ACHN (cell line): Measurements from ENCODE around the gene TRIM32.

ENCODE experiments used
- DNase-seq: peaks from one replicate; pipeline ENCODE4 v3.0.0-alpha.2; 2015
- in situ Hi-C: cut with HindIII; loops from 2 replicates; pipeline ENCODE4 v1.10.0; 2017; ENCODE audit warnings: low sequenced_read_pairs, low pct_ligation_motif_present, low pct_unique_long_range_greater_than_20kb

TRIM32 gene

GRCh38 chr9:116700882-116701865 lies 14.1 kb downstream of the TRIM32 start:
- in situ Hi-C loops: no loop called here
- DNase-seq: no peak

DNA sequence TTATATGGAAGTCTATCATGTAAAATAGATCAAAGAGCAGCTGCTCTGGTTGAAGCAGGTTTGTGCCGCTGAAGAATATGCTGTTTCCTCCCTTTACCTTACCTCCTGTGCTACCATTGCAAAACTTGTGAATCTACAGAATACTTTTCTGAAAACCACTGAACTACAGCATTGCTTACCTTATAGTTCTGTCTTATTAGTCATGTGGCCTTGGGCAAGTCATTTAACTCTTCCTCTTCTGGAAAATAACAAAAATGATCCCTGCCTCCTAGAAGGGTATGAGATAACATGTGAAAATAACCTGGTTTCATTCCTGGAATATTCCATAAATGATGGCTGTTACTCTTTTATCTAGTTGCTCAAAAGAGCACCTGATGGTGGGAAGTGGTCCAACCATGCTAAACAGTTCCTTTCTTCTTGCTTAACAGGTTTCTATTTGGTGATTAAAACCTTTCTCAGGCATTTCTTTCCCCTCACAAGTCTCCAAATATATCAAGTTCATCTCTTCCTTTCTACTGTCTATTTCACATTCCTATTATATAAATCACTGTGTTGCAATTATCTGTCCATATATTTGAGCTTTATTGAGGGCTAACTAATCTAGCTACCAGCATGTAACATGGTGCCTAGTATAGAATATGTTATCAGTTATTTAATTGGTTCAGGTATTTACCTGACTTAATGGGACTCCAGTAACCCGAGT lies 15.0 kb downstream of the TRIM32 start:
- in situ Hi-C loops: no loop called here

DNA sequence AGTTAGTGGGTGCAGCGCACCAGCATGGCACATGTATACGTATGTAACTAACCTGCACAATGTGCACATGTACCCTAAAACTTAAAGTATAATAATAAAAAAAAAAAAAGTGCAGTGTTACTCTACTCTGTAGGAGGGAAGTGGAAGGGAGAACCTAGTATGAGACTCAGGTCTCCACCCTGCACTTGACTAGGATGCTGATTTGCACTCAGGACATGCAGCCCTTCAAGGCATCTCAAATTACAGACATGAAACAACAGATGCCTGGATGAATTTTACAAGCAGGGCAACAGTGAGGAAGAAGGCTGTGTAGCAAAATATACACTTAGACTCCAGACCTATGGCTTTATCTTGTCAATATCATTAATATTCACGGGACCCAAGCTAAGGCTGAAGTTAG lies 16.5 kb downstream of the TRIM32 start:
- in situ Hi-C loops: no loop called here
- DNase-seq: no peak

More for the DNA sequence above, 15.0 kb downstream of the TRIM32 start:
- DNase-seq: no peak

- no peak for DNase-seq
- in situ Hi-C loops: no loop called here
These were observed 17.4 kb downstream of the TRIM32 start for GRCh38 chr9:116704470-116704869.

GRCh38 chr9:116705531-116705930 lies 18.4 kb downstream of the TRIM32 start:
- in situ Hi-C loops: no loop called here
- DNase-seq: no peak

DNA sequence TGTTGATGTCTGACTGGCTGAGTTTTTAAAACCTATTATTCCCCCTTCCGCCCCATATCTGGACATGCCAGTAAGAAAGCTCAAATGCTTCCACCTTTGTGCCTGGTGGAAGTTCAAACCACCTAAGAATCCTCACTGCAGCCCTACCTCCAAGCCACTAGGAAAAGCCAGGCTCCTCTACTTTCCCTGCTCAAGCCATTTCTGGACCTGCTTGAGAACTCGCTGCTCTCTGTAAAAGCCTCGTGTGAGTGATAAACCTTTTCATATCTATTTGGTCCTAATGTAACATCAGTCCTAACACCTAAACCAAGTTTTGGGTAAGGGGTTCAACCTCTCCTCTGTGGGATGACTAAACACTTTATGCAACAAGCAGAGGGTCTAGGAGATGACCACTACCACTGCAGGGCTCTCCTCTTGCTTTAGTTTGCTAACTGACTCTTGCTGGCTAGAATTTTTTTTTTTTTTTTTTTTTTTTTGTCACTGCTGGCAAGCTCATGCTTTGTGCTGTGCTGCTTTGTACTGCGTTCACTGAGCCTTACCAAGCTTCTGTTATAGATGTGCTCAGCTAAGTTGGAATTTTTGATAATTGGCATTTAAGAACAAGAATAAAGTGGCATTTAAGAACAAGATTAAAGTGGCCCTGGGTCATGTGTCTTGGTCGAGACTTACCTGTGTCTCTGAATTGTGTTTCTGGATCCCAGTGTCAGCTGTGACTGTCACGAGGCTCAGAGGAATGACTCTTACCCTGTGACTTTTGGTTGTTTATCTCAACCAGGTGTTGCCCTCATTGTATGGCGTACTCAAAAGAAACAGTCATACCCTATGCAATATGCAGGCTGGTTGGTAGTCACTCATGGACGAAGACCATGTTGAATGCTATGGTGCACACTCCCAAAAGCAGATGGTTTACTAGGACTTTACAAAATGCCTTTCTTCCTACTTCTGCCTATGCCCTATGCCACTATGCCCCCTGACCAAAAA lies 19.5 kb downstream of the TRIM32 start:
- DNase-seq: no peak
- in situ Hi-C loops: no loop called here

GRCh38 chr9:116712781-116713180 lies 25.7 kb downstream of the TRIM32 start:
- in situ Hi-C loops: no loop called here
- DNase-seq: no peak

DNA sequence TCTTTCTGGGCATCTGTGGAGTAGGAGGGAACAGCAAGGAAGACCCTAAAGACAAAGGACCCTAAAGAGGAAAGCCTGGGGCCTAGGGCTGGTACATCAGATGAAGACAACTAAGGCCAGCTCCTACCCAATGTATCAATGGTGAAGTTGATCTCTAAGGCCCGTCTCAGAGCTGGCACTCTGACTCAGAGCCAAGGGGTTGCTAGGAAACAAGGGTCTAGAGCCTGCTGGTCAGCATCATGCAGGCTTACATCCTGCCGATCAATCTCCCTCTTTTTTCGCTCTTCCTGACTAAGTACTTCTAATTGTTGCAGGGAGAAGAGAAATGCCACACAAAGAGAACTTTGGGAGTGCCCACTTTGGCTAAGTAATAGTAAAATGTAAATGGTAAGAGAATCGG lies 26.2 kb downstream of the TRIM32 start:
- in situ Hi-C loops: no loop called here
- no peak for DNase-seq

- no peak for DNase-seq
- in situ Hi-C loops: no loop called here
These were observed 28.6 kb downstream of the TRIM32 start for GRCh38 chr9:116715751-116716150.

DNA sequence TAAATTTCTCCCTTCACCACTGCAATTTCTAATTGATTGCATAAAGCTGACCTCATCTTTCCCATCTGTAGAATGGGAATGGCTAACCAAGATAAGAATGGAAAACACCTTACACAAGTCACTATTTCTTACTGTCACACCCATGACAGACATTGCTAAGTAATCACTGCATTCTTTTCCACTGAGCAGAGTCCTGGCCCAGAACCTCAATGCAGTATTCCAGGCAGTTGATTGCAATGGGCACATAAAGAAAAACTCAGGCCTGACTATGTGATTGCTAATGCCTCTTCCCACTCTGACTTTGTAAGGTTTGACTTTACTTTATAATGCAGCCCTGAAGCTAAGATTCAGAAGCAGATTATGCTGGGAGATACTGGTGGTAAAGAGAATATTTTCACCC lies 29.3 kb downstream of the TRIM32 start:
- in situ Hi-C loops: no loop called here
- DNase-seq: no peak

DNA sequence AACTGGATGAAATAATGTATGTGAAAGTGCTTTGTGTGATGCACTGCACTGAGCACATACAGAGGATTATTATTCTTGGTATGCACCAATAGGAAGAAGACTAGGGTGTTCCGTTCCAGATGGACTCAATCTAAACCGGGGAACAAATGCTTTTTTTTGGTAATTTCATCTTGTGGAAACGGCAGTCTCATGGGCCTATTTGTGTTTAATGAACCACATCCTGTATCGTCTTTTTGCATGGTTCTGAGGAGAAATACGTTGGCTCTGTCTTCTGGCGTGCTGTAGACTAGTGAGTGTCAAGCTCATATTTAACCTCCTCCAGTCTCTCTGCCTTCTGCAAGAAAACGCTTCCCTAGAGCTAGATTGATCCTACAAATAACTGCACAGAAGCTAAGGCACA lies 30.0 kb downstream of the TRIM32 start:
- in situ Hi-C loops: no loop called here
- no peak for DNase-seq

- no peak for DNase-seq
- in situ Hi-C loops: no loop called here
These were observed 31.0 kb downstream of the TRIM32 start for GRCh38 chr9:116718111-116718510.

DNA sequence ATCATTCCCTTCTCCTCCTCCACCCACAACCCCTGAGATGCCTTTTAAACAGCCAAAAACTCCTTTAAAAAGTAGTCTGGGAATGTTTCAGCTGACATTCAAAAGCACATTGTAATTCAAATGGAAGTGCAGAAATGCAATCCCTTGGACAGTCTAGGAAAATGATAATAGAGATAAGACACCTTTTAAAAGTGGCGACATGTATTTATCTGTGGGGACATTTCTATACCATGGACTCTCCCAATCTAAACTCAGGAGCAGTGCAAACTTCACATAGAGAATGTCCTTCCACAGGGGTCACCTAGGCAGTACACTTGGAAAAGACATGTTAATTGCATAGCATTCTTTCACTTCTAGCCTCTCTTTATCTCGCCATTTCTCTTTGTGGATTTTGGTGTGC lies 33.0 kb downstream of the TRIM32 start:
- in situ Hi-C loops: no loop called here

GRCh38 chr9:116721411-116721810 lies 34.3 kb downstream of the TRIM32 start:
- DNase-seq: no peak
- in situ Hi-C loops: no loop called here

More for the DNA sequence above, 33.0 kb downstream of the TRIM32 start:
- DNase-seq: no peak

DNA sequence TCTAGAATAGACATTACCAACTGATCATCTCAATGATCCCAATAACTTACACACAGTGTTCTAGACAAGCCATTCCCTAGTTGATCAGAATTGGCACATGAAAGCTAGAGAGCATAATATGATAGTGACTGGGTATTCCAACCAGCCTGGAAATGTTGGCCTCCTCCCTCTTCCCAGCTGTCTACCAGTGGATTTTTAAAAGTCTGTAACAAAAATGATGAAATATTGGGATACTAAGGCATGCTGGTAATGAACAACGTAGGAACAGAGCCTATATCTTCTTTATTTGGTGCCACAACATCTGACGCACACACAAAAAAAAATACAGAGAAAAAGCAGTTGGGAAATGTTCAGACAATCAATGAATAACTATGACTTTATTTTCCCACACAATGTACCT lies 34.8 kb downstream of the TRIM32 start:
- in situ Hi-C loops: no loop called here
- DNase-seq: no peak

- in situ Hi-C loops: no loop called here
- DNase-seq: no peak
These were observed 37.0 kb downstream of the TRIM32 start for GRCh38 chr9:116724123-116724522.

- in situ Hi-C loops: no loop called here
- DNase-seq: no peak
These were observed 39.5 kb downstream of the TRIM32 start for GRCh38 chr9:116726602-116727001.

GRCh38 chr9:116733010-116733641 lies 46.0 kb downstream of the TRIM32 start:
- DNase-seq: no peak
- in situ Hi-C loops: no loop called here
